Measurements from ENCODE around the gene IL1F10. TPM values are rescaled to one million over a fixed set of nuclear protein-coding genes. Genes with fewer than 3 reads are reported as not detected.

Gene IL1F10
- polyA plus RNA-seq, 1 donor from 2014 or later, result not detected

GRCh38 chr2:113123726-113124125 is 56.0 kb downstream of the IL1F10 start:
- no peaks in the 10 kb centered on the region for H3K9me2 ChIP-seq (ENCODE audit: insufficient read depth, low read length)
- H3F3A ChIP-seq (ENCODE audit: insufficient read depth, low read length, poor library complexity, severe bottlenecking), result no peaks in the 10 kb centered on the region
- H3K9me3 ChIP-seq (ENCODE audit: low read length), result no peaks in the 10 kb centered on the region
- no peaks in the 10 kb centered on the region for H3K79me2 ChIP-seq (replicated peaks; ENCODE audit: insufficient read depth, low read length)
- H3K4me2 ChIP-seq (ENCODE audit: low read length), result no peak overlapping the region
- no peaks in the 10 kb centered on the region for H3K36me3 ChIP-seq (ENCODE audit: insufficient read depth, low read length)
- no peaks in the 10 kb centered on the region for H3K27me3 ChIP-seq (ENCODE audit: insufficient read depth, low read depth, low read length)
- no peak for TF ChIP-seq EP300 (conservative IDR thresholded peaks at IDR 0.05; ENCODE audit: poor library complexity, severe bottlenecking)
- no peak for TF ChIP-seq EZH2 (IDR thresholded peaks at IDR 0.05; ENCODE audit: borderline replicate concordance, insufficient read depth, low read length, poor library complexity, severe bottlenecking)
- TF ChIP-seq CTCF (IDR thresholded peaks at IDR 0.05; ENCODE audit: poor library complexity, severe bottlenecking), result no peak
- no peak for TF ChIP-seq TAF1 (IDR thresholded peaks at IDR 0.05; ENCODE audit: low read depth)
- H3K27ac ChIP-seq (ENCODE audit: low read length), result no peak overlapping the region
- no peak overlapping the region for H2AFZ ChIP-seq (ENCODE audit: low read depth, low read length)
- H3K9ac ChIP-seq (ENCODE audit: low read length), result no peak overlapping the region
- H4K20me1 ChIP-seq (ENCODE audit: insufficient read depth), result no peaks in the 10 kb centered on the region
- no peak overlapping the region for H3K4me3 ChIP-seq (ENCODE audit: low read length)

- Histone ChIP-seq H3K9me2 (ENCODE audit: insufficient read depth, low read length) (no peaks in the 10 kb centered on the region), H3K27me3 (ENCODE audit: insufficient read depth, low read depth, low read length) (no peaks in the 10 kb centered on the region), H4K20me1 (ENCODE audit: insufficient read depth) (no peaks in the 10 kb centered on the region), H3K4me3 (ENCODE audit: low read length) (no peak overlapping the region), H3K79me2 (replicated peaks; ENCODE audit: insufficient read depth, low read length) (no peaks in the 10 kb centered on the region), H3K27ac (ENCODE audit: low read length) (no peak overlapping the region), H3K9ac (ENCODE audit: low read length) (no peak overlapping the region), H3K4me2 (ENCODE audit: low read length) (no peak overlapping the region), H2AFZ (ENCODE audit: low read depth, low read length) (no peak overlapping the region), H3K36me3 (ENCODE audit: insufficient read depth, low read length) (no peaks in the 10 kb centered on the region), H3F3A (ENCODE audit: insufficient read depth, low read length, poor library complexity, severe bottlenecking) (no peaks in the 10 kb centered on the region), H3K9me3 (ENCODE audit: low read length) (no peaks in the 10 kb centered on the region)
- TF ChIP-seq EZH2 (IDR thresholded peaks at IDR 0.05; ENCODE audit: borderline replicate concordance, insufficient read depth, low read length, poor library complexity, severe bottlenecking), result no peak
- TF ChIP-seq SMC3 (conservative IDR thresholded peaks at IDR 0.05; ENCODE audit: poor library complexity), result no peak
- TF ChIP-seq CTCF (IDR thresholded peaks at IDR 0.05; ENCODE audit: poor library complexity, severe bottlenecking), result no peak
- TF ChIP-seq POLR2AphosphoS5 (IDR thresholded peaks at IDR 0.05), result no peak
These were observed 56.6 kb downstream of the IL1F10 start for GRCh38 chr2:113124181-113124961.

Small RNAs within 50 kb of the gene (small RNA-seq; reads per million reads assigned to genes)
- 0.03 to 4.5 (median 0.06) reads per million in 3 experiments for gene RNU6-1180P

Other genes with a start within 250 kb of the IL1F10 start
- not detected in 2 replicates for gene IL1B, start 231.2 kb upstream of the IL1F10 start, polyA plus RNA-seq
- not detected in 2 replicates for gene IL37, start 156.8 kb upstream of the IL1F10 start, polyA plus RNA-seq
- not detected in 2 replicates for gene IL36G, start 90.0 kb upstream of the IL1F10 start, polyA plus RNA-seq
- not detected in 2 replicates for gene IL36A, start 62.5 kb upstream of the IL1F10 start, polyA plus RNA-seq
- gene IL36B, start 15.1 kb upstream of the IL1F10 start, polyA plus RNA-seq, result not detected in 2 replicates
- not detected in 2 replicates for gene IL36RN, start 8.8 kb upstream of the IL1F10 start, polyA plus RNA-seq
- gene IL1RN, start 59.6 kb downstream of the IL1F10 start, polyA plus RNA-seq, result not detected in 2 replicates
- gene PSD4, start 106.0 kb downstream of the IL1F10 start, polyA plus RNA-seq, result 0.30 and 0.67 TPM in 2 replicates
- not detected in 2 replicates for gene PAX8, start 211.0 kb downstream of the IL1F10 start, polyA plus RNA-seq